NB4 (cell line): Measurements from ENCODE around the gene TUBB4B.

ENCODE experiments used
- DNase-seq: peaks from one replicate; pipeline ENCODE4 v3.0.0; 2010; ENCODE audit warnings: low read depth
- H3K4me3 ChIP-seq: one replicate; pipeline ENCODE4 v1.5.1; 2011; ENCODE audit warnings: mild to moderate bottlenecking, low read depth, low read length, moderate library complexity
- CTCF ChIP-seq: IDR thresholded peaks from one replicate; pipeline ENCODE4 v1.5.1; 2012; ENCODE audit warnings: low read depth, low read length
- MAX ChIP-seq: IDR thresholded peaks from 2 replicates; pipeline ENCODE4 v1.6.1; 2011; ENCODE audit warnings: low read depth, low read length
- MYC ChIP-seq: IDR thresholded peaks from 2 replicates; pipeline ENCODE4 v1.6.1; 2011; ENCODE audit warnings: low read depth, low read length
- POLR2A ChIP-seq: IDR thresholded peaks from 2 replicates; pipeline ENCODE4 v1.6.1; 2011; ENCODE audit warnings: mild to moderate bottlenecking; ENCODE audit not compliant: insufficient read length; ENCODE audit errors: extremely low read depth

Gene TUBB4B

GRCh38 chr9:137194388-137194787 is 46.7 kb upstream of the TUBB4B start:
- no peak for DNase-seq
- TF ChIP-seq MYC (no peak), MAX (no peak), CTCF (no peak), POLR2A (no peak)
- no peak overlapping the region for H3K4me3 ChIP-seq

- no peak for TF ChIP-seq MAX
- no peak for TF ChIP-seq CTCF
- no peak for TF ChIP-seq MYC
- no peak for TF ChIP-seq POLR2A
- no peak overlapping the region for H3K4me3 ChIP-seq
- DNase-seq, result no peak
These were observed 46.2 kb upstream of the TUBB4B start for GRCh38 chr9:137194909-137195308.

GRCh38 chr9:137195525-137196220 is 45.4 kb upstream of the TUBB4B start:
- no peak overlapping the region for H3K4me3 ChIP-seq
- TF ChIP-seq POLR2A (no peak), MAX (no peak), CTCF (no peak), MYC (no peak)
- no peak for DNase-seq

- TF ChIP-seq POLR2A, result no peak
- TF ChIP-seq MAX, result no peak
- no peak for TF ChIP-seq MYC
- no peak for TF ChIP-seq CTCF
- no peak for DNase-seq
- no peak overlapping the region for H3K4me3 ChIP-seq
These were observed 42.8 kb upstream of the TUBB4B start for GRCh38 chr9:137198051-137198901.

- H3K4me3 ChIP-seq, result no peak overlapping the region
- TF ChIP-seq MYC, result no peak
- DNase-seq, result no peak
These were observed 42.2 kb upstream of the TUBB4B start for GRCh38 chr9:137198902-137199283.

GRCh38 chr9:137199411-137200121 is 41.5 kb upstream of the TUBB4B start:
- DNase-seq, result no peak
- H3K4me3 ChIP-seq, result no peak overlapping the region
- TF ChIP-seq MYC, result no peak
- no peak for TF ChIP-seq POLR2A
- TF ChIP-seq MAX, result no peak
- TF ChIP-seq CTCF, result no peak
